ENCODE results near the gene KCNK17. TPM values are rescaled to one million over a fixed set of nuclear protein-coding genes. Genes with fewer than 3 reads are reported as not detected.
"Not testable (repeated sequence)": the region's sequence is repeated elsewhere in the genome, so short reads cannot be mapped to it uniquely, and the experiment has no call there.

Gene KCNK17
- total RNA-seq, 1 donor from 2014 or later: not detected

GRCh38 chr6:39302669-39303424, 11.4 kb downstream of the KCNK17 start:
- peak; percentile 49 for DNase-seq (ENCODE audit: low read depth)

GRCh38 chr6:39302011-39302410, 12.2 kb downstream of the KCNK17 start:
- no peak for DNase-seq (ENCODE audit: low read depth)

DNA sequence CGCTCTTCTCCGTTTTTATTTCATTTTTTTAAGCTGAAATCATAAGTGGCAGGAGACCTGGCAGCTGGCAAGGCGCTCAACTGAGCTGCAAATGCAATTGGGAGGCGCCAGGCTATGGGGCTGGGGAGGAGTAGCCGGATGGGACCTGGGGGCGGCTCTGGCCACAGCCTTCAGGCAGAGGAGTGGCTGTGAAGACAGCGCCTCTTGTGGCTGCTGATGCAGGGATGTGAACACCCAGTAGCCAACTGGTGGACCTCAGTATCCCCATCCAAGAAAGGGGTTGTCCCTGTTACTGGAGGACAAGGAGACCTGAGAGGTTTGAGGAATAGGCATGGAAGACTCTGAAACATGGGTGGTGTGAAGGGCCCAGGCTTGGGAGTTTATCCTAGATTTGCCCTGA, 12.6 kb downstream of the KCNK17 start:
- no peak for DNase-seq (ENCODE audit: low read depth)

DNA sequence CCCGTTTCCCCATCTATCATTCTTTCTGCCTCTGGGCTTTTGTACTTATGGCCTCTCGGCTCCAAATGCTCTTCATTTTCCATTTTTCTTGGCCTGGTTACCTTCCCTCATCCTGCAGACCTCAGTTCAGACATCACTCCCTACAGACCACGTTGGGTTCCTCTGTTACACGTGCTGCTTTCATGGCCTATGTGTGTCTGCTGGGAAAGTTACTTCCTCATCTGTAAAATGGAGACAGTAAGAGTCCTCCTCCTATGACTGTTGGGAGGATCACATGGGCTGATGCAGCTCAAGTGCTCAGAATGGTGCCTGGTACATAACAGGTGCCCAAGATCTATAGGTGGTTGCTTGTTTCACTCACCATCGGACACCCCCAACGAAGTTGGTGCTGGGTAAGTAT, 13.5 kb downstream of the KCNK17 start:
- DNase-seq (ENCODE audit: low read depth): no peak

DNA sequence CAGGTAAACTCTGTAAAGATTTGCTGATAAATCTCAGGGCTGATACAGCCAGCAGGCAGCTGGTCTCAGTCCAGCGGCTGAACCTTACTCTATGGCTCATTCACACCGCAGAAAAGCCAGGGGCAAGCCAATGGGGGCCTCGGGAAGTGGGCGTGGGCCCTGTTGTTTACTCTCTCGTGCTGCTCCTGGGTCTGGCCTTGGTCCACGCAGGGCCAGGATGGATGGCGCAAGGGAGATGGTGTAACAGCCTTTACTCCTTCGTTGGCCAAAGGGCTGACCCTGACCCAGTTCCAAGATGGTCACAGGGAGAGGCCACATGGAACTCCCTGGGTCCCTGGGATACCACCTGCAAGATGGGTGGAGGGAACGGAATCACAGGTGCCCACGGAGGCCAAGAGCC, 16.2 kb downstream of the KCNK17 start:
- peak; percentile 43 for DNase-seq (ENCODE audit: low read depth)

DNA sequence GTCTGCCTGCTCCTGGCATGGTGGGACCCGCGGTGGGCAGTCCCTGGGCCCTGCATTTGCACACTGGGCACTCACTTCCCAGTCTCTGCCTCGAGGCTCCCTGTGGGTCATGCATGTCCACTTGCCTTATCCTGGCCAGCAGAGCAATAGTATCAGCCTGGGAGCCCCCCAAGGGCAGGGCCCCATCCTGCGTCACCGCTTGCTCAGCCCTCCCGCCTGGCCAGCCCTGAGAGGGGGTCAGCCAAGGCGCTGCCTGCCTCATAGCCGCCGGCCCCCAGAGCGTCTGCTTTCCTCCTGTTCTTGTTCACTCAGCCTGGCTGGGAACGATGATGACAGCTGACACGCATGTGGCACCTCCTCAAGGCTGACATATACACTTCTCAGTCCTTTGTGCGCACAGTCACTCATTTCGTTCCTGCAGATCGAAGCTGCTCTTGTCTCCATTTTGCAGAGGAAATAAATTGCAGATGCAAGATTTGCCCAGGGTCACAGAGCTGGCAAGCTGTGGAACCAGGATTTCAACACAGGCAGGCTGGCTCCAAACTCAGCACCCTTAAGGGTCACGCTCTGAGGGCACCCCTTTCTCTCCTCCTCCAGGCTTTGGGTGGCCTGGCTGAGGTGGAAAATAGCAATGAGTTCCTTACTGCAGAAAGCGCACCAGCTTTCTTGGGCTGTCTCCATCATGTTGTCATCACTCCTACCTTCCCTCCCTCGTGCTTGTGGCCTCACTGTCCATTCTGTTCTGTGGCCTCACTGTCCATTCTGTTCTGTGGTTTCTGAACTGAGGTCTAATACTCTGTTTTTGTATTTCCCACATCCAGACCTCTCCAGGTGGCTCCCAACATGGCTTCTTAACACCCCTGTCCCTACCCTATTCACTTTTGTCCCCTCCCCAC, 17.2 kb downstream of the KCNK17 start:
- DNase-seq (ENCODE audit: low read depth): peak; percentile 35

DNA sequence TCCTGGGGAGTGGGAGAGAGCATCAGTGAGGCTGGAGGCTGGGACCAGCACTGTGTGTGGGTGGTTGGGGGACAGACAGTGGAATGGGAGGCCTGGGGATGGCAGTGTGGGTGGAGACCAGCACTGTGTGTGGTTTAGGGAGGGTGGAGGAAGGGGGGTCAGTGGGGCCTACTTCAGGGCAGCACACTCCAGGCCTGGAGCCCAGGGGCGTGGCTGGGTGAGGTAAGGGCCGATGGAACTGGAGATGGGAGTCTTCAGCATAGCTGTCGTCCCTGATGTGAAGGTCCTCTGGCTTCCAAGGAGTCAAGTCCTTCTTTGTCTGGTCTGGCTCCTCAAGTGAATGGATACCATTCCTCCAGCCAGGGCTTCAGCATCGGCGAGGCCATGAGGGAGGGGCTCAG, 18.6 kb downstream of the KCNK17 start:
- DNase-seq (ENCODE audit: low read depth): no peak

DNA sequence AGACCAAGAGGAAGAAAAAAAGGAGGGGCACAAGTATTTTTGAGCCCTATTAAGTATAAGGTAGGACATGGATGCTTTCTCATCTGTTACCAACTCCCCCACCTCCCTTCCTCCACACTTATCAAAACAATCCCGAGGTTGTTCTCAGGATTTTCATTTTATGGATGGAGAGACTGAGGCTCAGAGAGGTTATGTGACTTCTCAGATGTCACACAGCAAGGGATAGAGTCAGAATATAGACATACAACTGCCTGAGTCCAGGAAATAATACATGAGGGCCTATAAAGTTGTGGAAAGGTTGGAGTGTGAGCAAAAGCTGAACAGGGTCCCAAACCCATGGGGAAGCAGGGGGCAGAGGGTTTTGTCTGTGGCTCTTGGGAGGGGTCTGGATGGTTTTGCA, 19.3 kb downstream of the KCNK17 start:
- DNase-seq (ENCODE audit: low read depth): no peak

- DNase-seq (ENCODE audit: low read depth): peak; percentile 36
These were observed 20.1 kb downstream of the KCNK17 start for GRCh38 chr6:39294133-39294532.

DNA sequence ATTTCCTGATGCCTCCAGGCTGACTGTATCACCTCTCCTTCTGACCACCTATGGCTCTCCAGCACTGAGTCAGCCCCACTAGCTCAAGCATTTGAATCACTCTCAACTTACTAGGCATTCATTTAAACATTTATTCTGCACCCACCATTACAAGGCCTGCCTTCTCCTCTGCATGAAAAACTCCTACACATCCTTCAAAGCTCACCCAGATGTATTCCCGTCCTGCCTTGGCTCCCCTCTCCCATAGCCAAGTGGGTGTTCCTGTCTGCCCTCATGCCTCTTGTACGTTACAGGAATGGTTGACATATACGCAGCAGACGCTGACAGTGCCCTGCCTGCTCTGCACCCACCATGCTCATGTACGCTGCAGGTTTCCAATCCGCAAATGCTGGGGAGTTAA, 21.6 kb downstream of the KCNK17 start:
- no peak for DNase-seq (ENCODE audit: low read depth)

- no peak for DNase-seq (ENCODE audit: low read depth)
These were observed 24.7 kb downstream of the KCNK17 start for GRCh38 chr6:39289490-39289889.

GRCh38 chr6:39287601-39288000, 26.6 kb downstream of the KCNK17 start:
- no peak for DNase-seq (ENCODE audit: low read depth)

GRCh38 chr6:39286596-39286995, 27.6 kb downstream of the KCNK17 start:
- DNase-seq (ENCODE audit: low read depth): not testable (repeated sequence)

- DNase-seq (ENCODE audit: low read depth): no peak
These were observed 31.4 kb downstream of the KCNK17 start for GRCh38 chr6:39282774-39283173.

DNA sequence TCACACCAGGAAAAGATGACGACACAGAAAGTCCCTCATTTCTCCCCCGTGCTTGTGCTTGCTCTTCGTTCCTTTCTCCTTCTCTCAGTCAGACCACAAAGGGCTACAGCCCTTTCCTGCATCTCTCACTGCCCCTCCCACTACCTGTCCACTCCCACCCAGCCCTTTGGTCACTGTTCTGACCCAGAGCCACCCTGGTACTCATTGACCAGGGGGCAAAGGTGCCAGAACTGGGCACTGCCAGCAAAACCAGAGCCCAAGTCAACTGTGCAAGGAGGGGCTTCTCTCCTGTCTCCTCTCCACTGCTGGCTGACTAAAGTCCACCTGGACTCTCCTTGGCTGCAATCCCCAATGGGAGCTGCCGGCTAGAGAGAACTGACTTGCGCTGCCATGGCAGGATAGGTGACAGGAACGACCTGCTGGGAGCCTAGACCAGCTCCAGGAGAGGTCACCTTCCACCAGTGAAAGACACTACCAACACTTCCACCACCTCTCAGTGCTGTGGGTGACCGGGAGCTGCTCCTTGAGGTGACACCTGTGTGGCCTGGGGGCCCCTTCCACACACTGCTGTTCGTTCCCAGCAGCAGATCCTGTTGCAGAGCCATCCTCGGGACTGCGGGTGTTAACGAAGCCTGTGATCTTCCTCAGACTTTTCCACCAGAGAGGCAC, 32.8 kb downstream of the KCNK17 start:
- peak; percentile 36 for DNase-seq (ENCODE audit: low read depth)

DNA sequence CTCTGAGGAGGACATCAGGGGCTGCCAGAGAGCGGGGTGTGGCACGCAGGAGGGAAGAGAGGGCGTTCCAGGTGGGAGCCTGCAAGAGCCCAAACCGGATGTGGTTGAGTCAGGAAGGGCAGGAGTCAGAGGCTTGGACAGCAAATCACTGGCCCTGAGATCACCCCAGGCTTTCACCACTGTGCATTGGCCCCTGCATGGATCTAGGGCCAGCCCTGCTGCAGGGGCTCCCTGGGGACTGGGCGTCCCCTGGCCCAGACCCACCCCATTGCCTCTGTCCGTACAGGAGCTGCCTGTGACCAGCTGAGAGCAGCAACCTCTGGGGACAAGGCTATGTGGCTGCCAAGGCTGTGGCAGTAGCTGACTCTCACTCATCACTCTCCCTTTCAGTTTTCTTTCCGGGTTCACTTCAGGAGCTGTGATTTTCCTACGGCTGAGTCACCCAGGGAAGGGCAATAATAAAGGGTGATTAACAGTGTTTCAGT, 33.9 kb downstream of the KCNK17 start:
- peak; percentile 90 for DNase-seq (ENCODE audit: low read depth)

DNA sequence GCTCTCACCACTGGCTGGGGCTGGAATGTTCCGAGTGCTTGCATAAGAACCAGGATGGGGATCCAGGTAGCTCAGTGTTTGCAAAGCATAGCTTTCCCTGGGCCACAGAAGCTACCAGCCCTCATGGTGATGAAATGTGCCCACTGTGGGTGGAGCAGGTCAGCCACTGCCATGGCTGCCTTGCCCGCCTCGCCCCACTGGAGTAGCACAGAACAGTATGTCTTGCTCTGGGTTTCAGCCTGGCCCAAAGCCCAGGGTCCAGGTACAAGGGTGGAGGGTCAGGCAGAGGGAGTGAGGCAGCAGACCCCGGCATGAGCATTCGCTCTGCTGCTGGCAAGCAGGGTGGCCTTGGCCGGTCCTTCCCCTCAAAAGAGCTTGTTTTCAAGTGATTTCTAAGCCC, 34.7 kb downstream of the KCNK17 start:
- DNase-seq (ENCODE audit: low read depth): peak; percentile 57

DNA sequence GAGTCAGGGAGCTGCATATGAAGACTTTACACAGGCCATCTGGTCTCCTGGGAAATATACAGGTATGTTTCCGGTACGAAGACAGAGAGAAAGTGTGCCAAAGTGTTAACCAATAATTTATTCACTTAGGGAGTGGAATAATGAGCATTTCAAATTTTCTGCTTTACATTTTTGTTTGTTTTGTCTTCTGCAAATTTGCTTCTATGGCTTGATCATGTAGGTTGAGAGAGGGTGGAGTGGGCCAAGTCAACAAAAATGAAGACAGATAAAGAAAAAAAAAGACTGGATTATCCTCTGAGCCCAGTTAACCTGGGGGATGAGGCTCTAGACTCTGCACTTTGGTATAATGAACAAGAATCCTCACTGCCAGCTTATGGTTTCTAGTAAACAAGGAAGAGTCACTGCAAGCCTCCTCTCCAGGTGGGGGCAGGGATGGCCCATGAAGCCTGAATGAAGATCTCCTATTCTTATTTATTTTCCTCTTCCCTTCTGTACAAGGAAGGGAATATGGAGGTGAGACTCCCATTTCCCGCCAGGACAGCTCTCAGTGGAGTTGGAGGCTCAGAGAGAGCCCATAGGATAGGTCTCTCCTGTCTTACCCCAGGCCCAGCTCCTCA, 37.7 kb downstream of the KCNK17 start:
- DNase-seq (ENCODE audit: low read depth): no peak

- DNase-seq (ENCODE audit: low read depth): no peak
These were observed 39.3 kb downstream of the KCNK17 start for GRCh38 chr6:39274903-39275302.

DNA sequence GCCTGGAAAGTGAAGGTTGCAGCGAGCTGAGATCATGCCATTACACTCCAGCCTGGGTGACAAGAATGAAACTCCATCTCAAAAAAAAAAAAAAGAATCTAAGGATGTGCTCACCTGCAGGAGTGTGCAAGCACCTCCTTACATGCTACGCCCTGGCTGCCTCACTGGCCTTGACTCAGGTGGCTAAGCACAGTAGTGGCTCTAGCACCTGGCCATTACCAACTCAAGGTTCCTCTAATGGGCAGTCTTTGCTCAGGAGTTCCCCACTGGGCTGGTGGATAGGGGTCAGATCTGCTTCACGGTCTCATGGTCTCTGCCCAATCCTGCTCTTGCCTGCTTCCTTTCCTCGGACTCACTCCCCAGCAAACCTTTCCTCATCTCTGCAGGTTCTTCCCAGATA, 39.7 kb downstream of the KCNK17 start:
- DNase-seq (ENCODE audit: low read depth): no peak

DNA sequence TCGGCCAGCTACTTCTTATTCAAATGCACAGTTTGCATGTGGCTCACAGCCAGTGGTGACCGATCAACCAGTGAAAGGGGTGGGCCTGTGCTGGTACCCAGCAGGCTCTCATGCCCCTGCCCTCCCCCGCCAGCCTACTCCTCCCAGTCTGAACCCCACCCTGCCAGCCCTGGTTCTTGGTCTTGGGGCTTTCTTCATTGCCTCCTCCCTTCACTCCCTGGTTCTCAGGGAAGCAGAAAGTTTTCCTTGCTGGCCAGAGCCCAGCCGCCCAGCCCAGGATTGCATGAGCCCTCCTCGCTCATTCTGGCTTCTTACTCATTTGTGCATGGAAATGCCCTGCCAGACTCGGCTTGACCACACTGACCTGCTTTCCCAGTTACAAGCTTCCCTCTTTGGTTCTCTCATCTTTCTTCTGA, 40.8 kb downstream of the KCNK17 start:
- DNase-seq (ENCODE audit: low read depth): peak; percentile 92

GRCh38 chr6:39269961-39270360, 44.3 kb downstream of the KCNK17 start:
- DNase-seq (ENCODE audit: low read depth): no peak
